K562 (cell line): Measurements from ENCODE around the gene OR10G3. TPM values are rescaled to one million over a fixed set of nuclear protein-coding genes. Genes with fewer than 3 reads are reported as not detected.

Source experiments
- polyA plus RNA-seq, 8 experiments: library from polyadenylated mRNA; depleted of rRNA in 4 of 8; stranded (reverse) in 5 of 8; unstranded in 3 of 8; fragments of >200 nt; fragmentation: Nextera tagmentation in 2 of 8; fragmentation: Illumina TruSeq in 1 of 8; extraction: Ambion mirVana in 2 of 8; extraction: Trizol in 1 of 8; gene quantifications; 2 replicates each; pipeline versions ENCODE4 v1.2.1 to v1.2.3, GENCODE V29; 2011 to 2014; ENCODE audit warnings: inconsistent platforms in 1 of 8, missing spikeins in 1 of 8
- total RNA-seq, 7 experiments: library from RNA; depleted of rRNA in 6 of 7; stranded (reverse); fragments of >200 nt in 6 of 7; fragmentation: Illumina TruSeq in 2 of 7; extraction: Trizol in 2 of 7; gene quantifications; 2 replicates each; pipeline versions ENCODE4 v1.2.1 to v1.2.3, GENCODE V29; 2011 to 2021; ENCODE audit warnings: low replicate concordance in 1 of 7

The OR10G3 gene
- total and polyA plus RNA-seq, 9 of the 15 experiments (the other 6 are each of a cell fraction or from before 2014, with no cell fraction given) = not detected

Other genes starting within 250 kb of the OR10G3 start
Only the 7 nearest of the 9 such genes appear.
- 5.5 and 8.3 TPM in 2 replicates for gene RAB2B, start 103.1 kb downstream of the OR10G3 start, total RNA-seq (2014; rRNA removed)
- 12.3 and 13.3 TPM in 2 replicates for gene RAB2B, start 103.1 kb downstream of the OR10G3 start, total RNA-seq (2014; rRNA removed; fragmentation: Illumina TruSeq; extraction: Trizol)
- gene RAB2B, start 103.1 kb downstream of the OR10G3 start, total RNA-seq (2015; rRNA removed; fragmentation: Illumina TruSeq; extraction: Trizol) = 9.1 and 9.5 TPM in 2 replicates
- 9.8 and 10.5 TPM in 2 replicates for gene RAB2B, start 103.1 kb downstream of the OR10G3 start, total RNA-seq (2021)
- gene RAB2B, start 103.1 kb downstream of the OR10G3 start, polyA plus RNA-seq (2011; rRNA removed) = 18.7 and 19.8 TPM in 2 replicates
- gene RAB2B, start 103.1 kb downstream of the OR10G3 start, polyA plus RNA-seq (2014; fragmentation: Illumina TruSeq; extraction: Trizol) = 10.3 and 11.1 TPM in 2 replicates
- gene RAB2B, start 103.1 kb downstream of the OR10G3 start, polyA plus RNA-seq (2014; fragmentation: Nextera tagmentation; extraction: Ambion mirVana) = 10 to 100 TPM in 1 of 2 experiments, 1 to 10 TPM in 1; 4.6 to 10.2 TPM
- gene RAB2B, start 103.1 kb downstream of the OR10G3 start, polyA plus RNA-seq (2014; rRNA removed) = 8.8 and 11.0 TPM in 2 replicates
- gene TOX4, start 102.9 kb downstream of the OR10G3 start, total RNA-seq (2014; rRNA removed) = 9.9 and 14.0 TPM in 2 replicates
- gene TOX4, start 102.9 kb downstream of the OR10G3 start, total RNA-seq (2014; rRNA removed; fragmentation: Illumina TruSeq; extraction: Trizol) = 23.5 and 29.5 TPM in 2 replicates
- 20.2 and 20.6 TPM in 2 replicates for gene TOX4, start 102.9 kb downstream of the OR10G3 start, total RNA-seq (2015; rRNA removed; fragmentation: Illumina TruSeq; extraction: Trizol)
- 44.0 and 47.5 TPM in 2 replicates for gene TOX4, start 102.9 kb downstream of the OR10G3 start, total RNA-seq (2021)
- 61.8 and 64.1 TPM in 2 replicates for gene TOX4, start 102.9 kb downstream of the OR10G3 start, polyA plus RNA-seq (2011; rRNA removed)
- gene TOX4, start 102.9 kb downstream of the OR10G3 start, polyA plus RNA-seq (2014; fragmentation: Illumina TruSeq; extraction: Trizol) = 46.4 and 61.6 TPM in 2 replicates
- 10 to 100 TPM; 41.0 to 76.5 TPM for gene TOX4, start 102.9 kb downstream of the OR10G3 start, polyA plus RNA-seq (2014; fragmentation: Nextera tagmentation; extraction: Ambion mirVana)
- 33.8 and 34.1 TPM in 2 replicates for gene TOX4, start 102.9 kb downstream of the OR10G3 start, polyA plus RNA-seq (2014; rRNA removed)
- 47.8 and 61.1 TPM in 2 replicates for gene METTL3, start 68.7 kb downstream of the OR10G3 start, total RNA-seq (2014; rRNA removed)
- 57.7 and 65.7 TPM in 2 replicates for gene METTL3, start 68.7 kb downstream of the OR10G3 start, total RNA-seq (2014; rRNA removed; fragmentation: Illumina TruSeq; extraction: Trizol)
- 54.7 and 60.2 TPM in 2 replicates for gene METTL3, start 68.7 kb downstream of the OR10G3 start, total RNA-seq (2015; rRNA removed; fragmentation: Illumina TruSeq; extraction: Trizol)
- 59.0 and 63.3 TPM in 2 replicates for gene METTL3, start 68.7 kb downstream of the OR10G3 start, total RNA-seq (2021)
- gene METTL3, start 68.7 kb downstream of the OR10G3 start, polyA plus RNA-seq (2011; rRNA removed) = 151 and 164 TPM in 2 replicates
- 68.3 and 74.8 TPM in 2 replicates for gene METTL3, start 68.7 kb downstream of the OR10G3 start, polyA plus RNA-seq (2014; fragmentation: Illumina TruSeq; extraction: Trizol)
- 10 to 100 TPM; 42.1 to 66.8 TPM for gene METTL3, start 68.7 kb downstream of the OR10G3 start, polyA plus RNA-seq (2014; fragmentation: Nextera tagmentation; extraction: Ambion mirVana)
- gene METTL3, start 68.7 kb downstream of the OR10G3 start, polyA plus RNA-seq (2014; rRNA removed) = 102 and 115 TPM in 2 replicates
- 10.0 and 12.1 TPM in 2 replicates for gene SALL2, start 53.7 kb downstream of the OR10G3 start, total RNA-seq (2014; rRNA removed)
- 11.3 and 12.9 TPM in 2 replicates for gene SALL2, start 53.7 kb downstream of the OR10G3 start, total RNA-seq (2014; rRNA removed; fragmentation: Illumina TruSeq; extraction: Trizol)
- gene SALL2, start 53.7 kb downstream of the OR10G3 start, total RNA-seq (2015; rRNA removed; fragmentation: Illumina TruSeq; extraction: Trizol) = 14.2 and 15.8 TPM in 2 replicates
- gene SALL2, start 53.7 kb downstream of the OR10G3 start, total RNA-seq (2021) = 25.9 and 27.6 TPM in 2 replicates
- gene SALL2, start 53.7 kb downstream of the OR10G3 start, polyA plus RNA-seq (2011; rRNA removed) = 10.0 and 17.5 TPM in 2 replicates
- 30.4 and 35.8 TPM in 2 replicates for gene SALL2, start 53.7 kb downstream of the OR10G3 start, polyA plus RNA-seq (2014; fragmentation: Illumina TruSeq; extraction: Trizol)
- 1 to 10 TPM; 6.6 to 9.9 TPM for gene SALL2, start 53.7 kb downstream of the OR10G3 start, polyA plus RNA-seq (2014; fragmentation: Nextera tagmentation; extraction: Ambion mirVana)
- gene SALL2, start 53.7 kb downstream of the OR10G3 start, polyA plus RNA-seq (2014; rRNA removed) = 12.5 and 13.1 TPM in 2 replicates
- not detected in 2 replicates for gene OR10G2, start 54.9 kb upstream of the OR10G3 start, total RNA-seq (2014; rRNA removed)
- gene OR10G2, start 54.9 kb upstream of the OR10G3 start, total RNA-seq (2014; rRNA removed; fragmentation: Illumina TruSeq; extraction: Trizol) = not detected in 2 replicates
- gene OR10G2, start 54.9 kb upstream of the OR10G3 start, total RNA-seq (2015; rRNA removed; fragmentation: Illumina TruSeq; extraction: Trizol) = not detected in 2 replicates
- not detected in 2 replicates for gene OR10G2, start 54.9 kb upstream of the OR10G3 start, total RNA-seq (2021)
- not detected in 2 replicates for gene OR10G2, start 54.9 kb upstream of the OR10G3 start, polyA plus RNA-seq (2011; rRNA removed)
- gene OR10G2, start 54.9 kb upstream of the OR10G3 start, polyA plus RNA-seq (2014; fragmentation: Illumina TruSeq; extraction: Trizol) = not detected in 2 replicates
- not detected for gene OR10G2, start 54.9 kb upstream of the OR10G3 start, polyA plus RNA-seq (2014; fragmentation: Nextera tagmentation; extraction: Ambion mirVana)
- gene OR10G2, start 54.9 kb upstream of the OR10G3 start, polyA plus RNA-seq (2014; rRNA removed) = not detected in 2 replicates
- gene OR4E2, start 73.8 kb upstream of the OR10G3 start, total RNA-seq (2014; rRNA removed) = not detected in 2 replicates
- gene OR4E2, start 73.8 kb upstream of the OR10G3 start, total RNA-seq (2014; rRNA removed; fragmentation: Illumina TruSeq; extraction: Trizol) = not detected in 2 replicates
- gene OR4E2, start 73.8 kb upstream of the OR10G3 start, total RNA-seq (2015; rRNA removed; fragmentation: Illumina TruSeq; extraction: Trizol) = not detected in 2 replicates
- gene OR4E2, start 73.8 kb upstream of the OR10G3 start, total RNA-seq (2021) = not detected in 2 replicates
- gene OR4E2, start 73.8 kb upstream of the OR10G3 start, polyA plus RNA-seq (2011; rRNA removed) = not detected in 2 replicates
- not detected in 2 replicates for gene OR4E2, start 73.8 kb upstream of the OR10G3 start, polyA plus RNA-seq (2014; fragmentation: Illumina TruSeq; extraction: Trizol)
- not detected for gene OR4E2, start 73.8 kb upstream of the OR10G3 start, polyA plus RNA-seq (2014; fragmentation: Nextera tagmentation; extraction: Ambion mirVana)
- not detected in 2 replicates for gene OR4E2, start 73.8 kb upstream of the OR10G3 start, polyA plus RNA-seq (2014; rRNA removed)
- gene OR4E1, start 93.7 kb upstream of the OR10G3 start, total RNA-seq (2014; rRNA removed) = not detected in 2 replicates
- gene OR4E1, start 93.7 kb upstream of the OR10G3 start, total RNA-seq (2014; rRNA removed; fragmentation: Illumina TruSeq; extraction: Trizol) = not detected in 2 replicates
- gene OR4E1, start 93.7 kb upstream of the OR10G3 start, total RNA-seq (2015; rRNA removed; fragmentation: Illumina TruSeq; extraction: Trizol) = not detected in 2 replicates
- gene OR4E1, start 93.7 kb upstream of the OR10G3 start, total RNA-seq (2021) = not detected in 2 replicates
- not detected in 2 replicates for gene OR4E1, start 93.7 kb upstream of the OR10G3 start, polyA plus RNA-seq (2011; rRNA removed)
- gene OR4E1, start 93.7 kb upstream of the OR10G3 start, polyA plus RNA-seq (2014; fragmentation: Illumina TruSeq; extraction: Trizol) = not detected in 2 replicates
- gene OR4E1, start 93.7 kb upstream of the OR10G3 start, polyA plus RNA-seq (2014; fragmentation: Nextera tagmentation; extraction: Ambion mirVana) = not detected
- gene OR4E1, start 93.7 kb upstream of the OR10G3 start, polyA plus RNA-seq (2014; rRNA removed) = not detected in 2 replicates